Purkinje cell (primary cell): Measurements from ENCODE around the gene MOV10L1. TPM values are rescaled to one million over a fixed set of nuclear protein-coding genes. Genes with fewer than 3 reads are reported as not detected.

Source experiments
- polyA plus RNA-seq: library from polyadenylated mRNA; unstranded; fragments of >200 nt; fragmentation: Nextera tagmentation; gene quantifications from 2 replicates; pipeline ENCODE4 v1.2.1, GENCODE V29; 2014

Gene MOV10L1
- 1.6 and 1.9 TPM in 2 replicates for polyA plus RNA-seq

DNA sequence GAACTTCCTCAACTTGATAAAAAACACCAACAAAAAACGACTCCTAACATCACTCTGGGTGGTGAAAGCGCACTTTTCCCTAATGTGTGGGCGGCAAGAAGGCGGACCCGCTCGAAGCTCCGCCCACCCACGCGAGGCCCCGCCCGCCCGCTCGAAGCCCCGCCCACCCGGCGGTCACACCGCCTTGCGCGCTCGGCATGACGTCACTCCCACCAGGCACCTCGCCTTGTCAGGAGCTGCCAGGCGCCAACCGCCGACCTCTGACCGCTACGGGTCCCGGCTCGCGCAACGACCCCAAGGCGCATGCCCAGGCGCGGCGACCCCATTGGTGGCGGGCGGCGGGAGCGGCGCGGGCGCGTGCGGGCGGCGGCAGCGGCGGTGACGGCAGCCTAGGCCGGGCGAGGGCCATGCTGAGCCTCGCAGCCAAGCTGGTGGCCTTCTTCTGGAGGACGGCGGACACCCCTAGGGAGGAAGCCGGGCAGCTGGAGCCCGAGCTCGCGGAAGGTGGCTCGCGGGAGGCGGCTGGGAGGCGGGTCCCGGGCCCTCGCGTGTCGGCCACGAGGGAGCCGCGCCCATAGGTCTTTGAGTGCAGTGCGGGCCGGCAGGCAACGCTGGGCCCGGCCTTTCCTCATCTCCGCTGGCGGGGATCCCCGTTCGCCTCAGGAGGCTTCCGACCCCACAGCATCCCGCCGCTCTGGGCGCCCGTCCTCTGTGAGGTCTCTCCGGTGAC lies at the start of gene MOV10L1:
Gene MOV10L1, plus strand, starts transcription at position 325 of the 730 bp plus-strand sequence. Its CDS starts 83 bp downstream, at position 408.

DNA sequence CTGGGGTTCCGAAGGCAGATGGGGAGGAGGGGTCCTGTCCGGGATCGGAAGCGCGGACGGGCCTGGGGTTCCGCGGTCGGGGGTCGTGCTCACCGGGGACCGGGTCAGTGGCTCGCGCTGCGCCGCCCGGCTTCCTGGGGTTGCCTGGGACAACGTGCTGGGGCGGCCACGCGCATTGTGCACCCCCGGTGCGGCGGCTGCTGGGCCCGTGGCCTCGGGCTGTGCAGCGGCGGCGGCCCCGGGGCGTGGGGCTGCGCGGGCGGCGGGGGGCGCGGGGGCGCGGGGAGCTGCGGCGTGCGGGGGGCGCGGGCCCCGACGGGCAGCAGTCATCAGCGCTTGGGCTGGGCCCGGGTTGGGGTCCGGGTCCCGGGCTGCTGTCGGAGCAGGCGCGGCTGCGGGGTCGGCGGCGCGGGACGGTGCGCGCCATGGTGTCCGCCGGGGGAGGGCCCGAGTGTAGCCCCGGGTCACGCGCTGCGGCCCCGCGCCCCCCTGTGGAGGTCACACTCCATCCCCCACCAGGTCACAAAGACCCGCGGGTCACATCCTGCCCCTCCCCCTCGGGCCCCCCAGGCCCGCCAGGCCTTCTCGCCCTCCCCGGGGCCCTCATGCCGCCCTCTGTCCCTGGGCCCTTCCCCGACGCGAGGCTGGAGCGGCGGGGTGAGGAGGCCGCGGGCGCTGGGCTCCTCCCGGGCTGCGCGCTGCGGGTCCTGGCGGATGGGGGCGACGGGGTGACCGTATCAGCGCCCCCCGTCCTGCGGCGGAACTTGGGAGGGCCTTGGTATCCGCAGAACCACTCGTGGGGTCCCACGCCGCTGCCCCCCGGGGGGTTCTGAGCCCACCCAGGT lies 31.5 kb upstream of the MOV10L1 start, which contains the start of gene TTLL8:
Gene TTLL8, minus strand, starts transcription at position 238 of the 845 bp plus-strand sequence.

DNA sequence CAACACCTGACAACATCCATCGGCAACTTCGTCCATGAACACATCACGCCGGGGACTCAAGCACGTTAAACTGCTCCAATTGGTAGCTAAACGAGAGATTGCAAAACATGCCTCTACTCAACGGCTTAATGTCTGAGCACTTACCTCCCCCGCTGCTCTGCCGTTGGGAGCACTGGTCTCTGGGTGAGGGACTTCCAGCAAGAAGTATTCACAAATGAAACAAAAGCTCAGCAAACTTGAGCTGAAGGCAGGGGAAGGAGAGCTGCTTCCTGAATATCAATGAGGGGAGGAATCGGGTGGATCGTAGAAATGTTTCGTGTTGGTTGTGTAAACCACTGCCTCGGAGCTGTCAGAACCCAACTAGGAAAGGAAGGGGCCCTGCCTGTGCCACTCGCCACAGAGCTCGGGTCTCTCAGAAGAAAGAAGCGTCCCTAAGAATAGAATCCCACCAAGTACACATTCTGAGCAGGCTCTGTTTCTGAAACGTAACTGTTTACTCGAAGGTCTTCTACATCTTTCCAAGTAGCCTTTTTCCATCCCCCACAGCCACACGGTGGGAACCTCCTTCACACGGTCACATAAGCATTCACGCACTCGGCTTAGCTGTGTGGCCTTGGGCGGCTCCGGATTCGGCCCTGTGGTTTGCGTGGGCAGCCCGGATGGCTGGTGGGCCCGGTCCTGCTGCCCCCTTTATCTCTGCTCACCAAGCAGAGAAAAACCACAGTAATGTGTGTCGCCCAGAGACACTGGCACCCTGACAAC lies 4.4 kb upstream of the MOV10L1 start, which contains the start of gene MLC1:
Gene MLC1, minus strand, starts transcription at position 216 of the 762 bp plus-strand sequence. CDS start 524 bp downstream, outside the sequence.

DNA sequence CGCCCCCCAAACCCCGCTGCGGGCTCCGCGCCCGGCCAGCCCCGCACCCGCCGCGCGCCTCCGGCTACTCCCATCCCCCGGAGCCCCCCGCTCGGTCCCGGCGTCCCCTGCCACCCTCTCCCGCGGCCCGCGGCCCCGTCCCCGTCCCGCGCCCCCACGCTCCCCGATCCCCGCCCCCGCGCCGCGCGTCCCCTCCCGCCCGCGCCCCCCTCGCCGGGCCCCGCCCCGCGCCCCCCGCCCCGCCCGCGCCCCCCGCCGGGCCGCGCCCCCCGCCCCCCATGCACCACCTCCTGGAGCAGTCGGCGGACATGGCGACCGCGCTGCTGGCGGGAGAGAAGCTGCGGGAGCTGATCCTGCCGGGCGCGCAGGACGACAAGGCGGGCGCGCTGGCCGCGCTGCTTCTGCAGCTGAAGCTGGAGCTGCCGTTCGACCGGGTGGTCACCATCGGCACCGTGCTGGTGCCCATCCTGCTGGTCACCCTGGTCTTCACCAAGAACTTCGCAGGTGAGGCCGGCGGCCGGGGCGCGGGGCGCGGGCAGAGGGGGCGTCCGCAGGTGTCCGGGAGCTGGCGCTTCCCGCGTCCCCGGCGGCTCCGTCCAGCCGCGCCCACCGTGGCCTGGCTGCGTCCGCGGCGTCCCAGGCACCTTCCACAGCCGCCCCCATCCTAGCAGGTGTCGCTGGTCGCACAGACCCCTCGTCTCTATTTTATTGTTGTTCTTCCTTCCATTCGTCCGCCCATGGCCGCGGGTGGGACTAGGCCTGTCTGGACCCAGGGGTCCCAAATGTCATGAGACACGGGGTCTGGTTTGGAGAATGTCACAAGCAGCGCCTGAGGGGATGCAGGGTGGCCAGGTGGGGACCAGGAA lies 80.9 kb downstream of the MOV10L1 start, which contains the start of gene PANX2:
Gene PANX2, plus strand, starts transcription at position 279 of the 866 bp plus-strand sequence. Its CDS starts 0 bp downstream, at position 279.

DNA sequence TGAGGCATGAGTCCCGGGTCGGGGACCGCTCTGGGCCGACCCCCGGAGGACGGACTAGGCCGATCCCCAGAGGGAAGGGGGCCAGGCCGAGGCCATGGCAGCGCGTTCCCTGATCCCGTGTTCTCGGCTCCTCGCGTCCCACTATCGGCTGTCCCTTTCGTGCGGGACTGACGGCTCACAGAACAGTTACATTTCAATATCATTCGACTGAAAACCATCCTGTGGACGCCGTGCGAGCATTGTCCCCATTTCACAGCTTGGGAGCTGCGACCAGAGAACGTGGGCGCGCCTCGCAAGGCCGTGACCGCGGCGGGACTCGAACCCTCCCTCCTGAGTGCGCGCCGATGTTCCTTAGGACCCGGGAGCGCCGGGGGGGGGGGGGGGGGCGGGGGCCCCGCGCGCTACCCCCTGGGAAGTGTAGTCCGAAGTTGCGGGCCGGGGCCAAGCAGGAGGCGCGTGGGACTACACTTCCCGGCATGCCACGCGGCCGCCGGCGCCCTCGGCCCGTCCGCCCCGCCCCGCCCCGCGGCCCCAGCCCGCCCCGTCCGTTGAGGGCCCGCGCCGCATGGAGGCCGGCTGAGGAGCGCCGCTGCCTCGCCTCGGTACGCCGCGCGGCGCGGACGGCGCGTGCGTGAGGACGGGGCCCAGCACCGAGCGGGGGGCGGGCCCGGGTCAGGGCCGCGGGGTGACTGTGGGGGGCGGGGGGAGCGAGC lies 95.7 kb downstream of the MOV10L1 start, which contains the start of gene TRABD:
Gene TRABD, plus strand, starts transcription at position 539 of the 713 bp plus-strand sequence. CDS start 7,148 bp downstream, outside the sequence.

DNA sequence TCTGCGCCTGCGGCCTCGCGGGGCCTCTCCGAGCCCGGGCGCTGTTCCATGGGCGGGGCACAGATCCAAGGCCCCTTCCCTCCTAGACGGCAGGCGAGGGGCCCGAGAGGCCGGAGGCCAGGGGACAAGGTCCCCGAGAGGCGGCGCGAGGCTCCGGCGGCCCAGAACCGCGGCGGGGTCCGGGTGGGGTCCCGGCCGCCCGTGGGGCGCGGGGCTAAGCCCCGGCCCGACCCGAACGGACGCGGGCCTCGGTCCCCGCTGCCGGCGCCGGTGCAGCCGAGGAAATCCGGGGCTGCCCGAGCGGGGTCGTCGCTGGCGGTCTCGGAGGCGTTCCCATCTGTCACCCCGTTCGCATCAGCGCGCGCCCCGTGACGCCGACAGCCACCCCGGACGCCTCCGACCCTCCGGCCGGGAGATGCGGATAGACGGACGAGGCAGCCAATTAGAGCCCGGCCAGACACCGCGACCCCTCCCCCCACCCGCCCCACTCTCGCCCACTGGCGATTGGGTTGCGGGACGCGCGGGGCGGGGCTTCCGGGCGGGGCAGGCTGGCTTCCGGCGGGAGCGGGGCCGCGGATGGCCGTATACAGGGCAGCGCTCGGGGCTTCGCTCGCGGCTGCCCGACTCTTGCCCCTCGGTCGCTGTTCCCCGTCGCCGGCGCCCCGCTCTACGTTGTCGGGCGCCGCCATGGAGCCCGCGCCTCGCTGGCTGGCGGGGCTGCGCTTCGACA lies 110.8 kb downstream of the MOV10L1 start, which contains the start of gene SELENOO:
Gene SELENOO, plus strand, starts transcription at position 551 of the 730 bp plus-strand sequence. Its CDS starts 26 bp downstream, at position 577.

Other genes starting within 250 kb of the MOV10L1 start
- gene ZBED4, start 236.2 kb upstream of the MOV10L1 start, polyA plus RNA-seq, result 1.5 and 2.1 TPM in 2 replicates
- 1.1 and 3.3 TPM in 2 replicates for gene ALG12, start 171.6 kb upstream of the MOV10L1 start, polyA plus RNA-seq
- gene CRELD2, start 171.4 kb upstream of the MOV10L1 start, polyA plus RNA-seq, result 9.5 and 19.0 TPM in 2 replicates
- gene PIM3, start 129.2 kb upstream of the MOV10L1 start, polyA plus RNA-seq, result 0.56 and 1.0 TPM in 2 replicates
- gene IL17REL, start 77.2 kb upstream of the MOV10L1 start, polyA plus RNA-seq, result not detected in 2 replicates
- gene TTLL8, start 31.7 kb upstream of the MOV10L1 start, polyA plus RNA-seq, result not detected in 2 replicates
- 1.1 and 2.5 TPM in 2 replicates for gene MLC1, start 4.6 kb upstream of the MOV10L1 start, polyA plus RNA-seq
- 0.11 and 0.43 TPM in 2 replicates for gene PANX2, start 80.7 kb downstream of the MOV10L1 start, polyA plus RNA-seq
- not detected in 2 replicates for gene TRABD, start 95.9 kb downstream of the MOV10L1 start, polyA plus RNA-seq
- gene SELENOO, start 111.0 kb downstream of the MOV10L1 start, polyA plus RNA-seq, result 1.1 and 1.2 TPM in 2 replicates
- gene TUBGCP6, start 155.0 kb downstream of the MOV10L1 start, polyA plus RNA-seq, result 3.2 and 3.3 TPM in 2 replicates
- not detected in 2 replicates for gene HDAC10, start 161.3 kb downstream of the MOV10L1 start, polyA plus RNA-seq
- gene MAPK12, start 171.7 kb downstream of the MOV10L1 start, polyA plus RNA-seq, result 2.9 and 4.2 TPM in 2 replicates
- gene MAPK11, start 180.4 kb downstream of the MOV10L1 start, polyA plus RNA-seq, result 1.1 and 1.4 TPM in 2 replicates
- 0.84 and 0.95 TPM in 2 replicates for gene PLXNB2, start 217.6 kb downstream of the MOV10L1 start, polyA plus RNA-seq
- 1.9 and 2.6 TPM in 2 replicates for gene DENND6B, start 237.0 kb downstream of the MOV10L1 start, polyA plus RNA-seq